Smooth muscle cell (in vitro differentiated cells): Measurements from ENCODE around the gene CCT3. TPM values are rescaled to one million over a fixed set of nuclear protein-coding genes. Genes with fewer than 3 reads are reported as not detected.

Experiments
- DNase-seq: peaks from one replicate; lab custom pipeline; 2025; ENCODE audit not compliant: unreplicated experiment; lab: John Stamatoyannopoulos, UW
- H2AFZ ChIP-seq: fragments of 200-600 bp; sonication (generic); 2 replicates; pipeline ENCODE4 v1.6.0; 2016; ENCODE audit warnings: antibody characterized with exemption, low read depth, mild to moderate bottlenecking
- H3F3A ChIP-seq: fragments of 200-600 bp; sonication (generic); 2 replicates; pipeline ENCODE4 v1.6.0; 2017; ENCODE audit warnings: antibody characterized with exemption, low read depth
- H3K27ac ChIP-seq: fragments of 200-600 bp; sonication (generic); 2 replicates; pipeline ENCODE4 v1.5.1; 2016; ENCODE audit warnings: low read depth, mild to moderate bottlenecking
- H3K27me3 ChIP-seq: fragments of 200-600 bp; sonication (generic); 2 replicates; pipeline ENCODE4 v1.6.1; 2016; ENCODE audit warnings: low read depth, mild to moderate bottlenecking
- H3K36me3 ChIP-seq: fragments of 200-600 bp; sonication (generic); 2 replicates; pipeline ENCODE4 v1.5.1; 2016; ENCODE audit warnings: low read depth
- H3K4me1 ChIP-seq: fragments of 200-600 bp; sonication (generic); 2 replicates; pipeline ENCODE4 v1.5.1; 2016; ENCODE audit warnings: low read depth
- H3K4me2 ChIP-seq: fragments of 200-600 bp; sonication (generic); 2 replicates; pipeline ENCODE4 v1.6.0; 2016; ENCODE audit warnings: mild to moderate bottlenecking
- H3K4me3 ChIP-seq: fragments of 200-600 bp; sonication (generic); 2 replicates; pipeline ENCODE4 v1.5.1; 2016; ENCODE audit warnings: mild to moderate bottlenecking
- H3K79me2 ChIP-seq: fragments of 200-600 bp; sonication (generic); 2 replicates; pipeline ENCODE4 v1.6.0; 2016; ENCODE audit warnings: low read depth, mild to moderate bottlenecking
- H3K9ac ChIP-seq: fragments of 200-600 bp; sonication (generic); 2 replicates; pipeline ENCODE4 v1.6.0; 2016; ENCODE audit warnings: low read depth
- H3K9me3 ChIP-seq: fragments of 200-600 bp; sonication (generic); replicated peaks from 2 replicates; pipeline ENCODE4 v1.5.1; 2016; ENCODE audit warnings: low read depth
- H4K20me1 ChIP-seq: fragments of 200-600 bp; sonication (generic); 2 replicates; pipeline ENCODE4 v1.6.0; 2016; ENCODE audit warnings: low read depth
- CTCF ChIP-seq: fragments of 200-600 bp; sonication (generic); IDR thresholded peaks from 2 replicates; pipeline ENCODE4 v1.5.1; 2017; ENCODE audit warnings: borderline replicate concordance, mild to moderate bottlenecking, antibody characterized with exemption; ENCODE audit not compliant: insufficient read depth, poor library complexity, severe bottlenecking
- WGBS: methylation state at CpG from one replicate; pipeline ENCODE4 v1.1.7; 2016; ENCODE audit warnings: low lambda C conversion rate; 5-methylcytosine and 5-hydroxymethylcytosine counted together
- polyA plus RNA-seq: library from polyadenylated mRNA; unstranded; fragments of >200 nt; fragmentation: Nextera tagmentation; extraction: Ambion mirVana; gene quantifications from 2 replicates; pipeline ENCODE4 v1.2.1, GENCODE V29; 2016
- total RNA-seq: library from RNA; depleted of rRNA; stranded (reverse); fragments of >200 nt; gene quantifications from 2 replicates; pipeline ENCODE4 v1.2.3, GENCODE V29; 2014

Gene CCT3
- total and polyA plus RNA-seq, 2 experiments from 2014 or later = 147 to 179 TPM

- TF ChIP-seq CTCF = no peak
- H3K36me3 ChIP-seq = no peaks in the 10 kb centered on the region
- H3K27ac ChIP-seq = no peak overlapping the region
- H4K20me1 ChIP-seq = no peaks in the 10 kb centered on the region
- 90% methylated on average over 6 of the region's 6 CpGs for WGBS
- H3K4me3 ChIP-seq = no peak overlapping the region
- no peak overlapping the region for H3K9ac ChIP-seq
- no peaks in the 10 kb centered on the region for H3F3A ChIP-seq
- peaks cover 21% of the 10 kb centered on the region for H3K27me3 ChIP-seq
- no peak for DNase-seq
- no peaks in the 10 kb centered on the region for H3K9me3 ChIP-seq
- H3K4me2 ChIP-seq = no peak overlapping the region
- H3K4me1 ChIP-seq = peaks cover 23% of the 10 kb centered on the region
- no peaks in the 10 kb centered on the region for H3K79me2 ChIP-seq
- no peak overlapping the region for H2AFZ ChIP-seq
Observed at GRCh38 chr1:156386134-156386901, 48.2 kb upstream of the CCT3 start.

- H3K4me3 ChIP-seq = no peak overlapping the region
- H3K4me2 ChIP-seq = no peak overlapping the region
- H3K79me2 ChIP-seq = no peaks in the 10 kb centered on the region
- H3K27me3 ChIP-seq = peaks cover 21% of the 10 kb centered on the region
- peak; percentile 17 for DNase-seq
- no peaks in the 10 kb centered on the region for H3F3A ChIP-seq
- peak; percentile 97 for TF ChIP-seq CTCF
- H2AFZ ChIP-seq = no peak overlapping the region
- H3K9ac ChIP-seq = no peak overlapping the region
- H4K20me1 ChIP-seq = no peaks in the 10 kb centered on the region
- H3K36me3 ChIP-seq = no peaks in the 10 kb centered on the region
- WGBS = 17% methylated on average over 9 of the region's 9 CpGs
- H3K4me1 ChIP-seq = peaks cover 15% of the 10 kb centered on the region
- H3K9me3 ChIP-seq = no peaks in the 10 kb centered on the region
- H3K27ac ChIP-seq = no peak overlapping the region
Observed at GRCh38 chr1:156385534-156386031, 47.5 kb upstream of the CCT3 start.

GRCh38 chr1:156384658-156385057, 46.6 kb upstream of the CCT3 start:
- DNase-seq = no peak
- Histone ChIP-seq H3K9ac (no peak overlapping the region), H3K9me3 (no peaks in the 10 kb centered on the region), H4K20me1 (no peaks in the 10 kb centered on the region), H3F3A (no peaks in the 10 kb centered on the region), H2AFZ (no peak overlapping the region), H3K79me2 (no peaks in the 10 kb centered on the region), H3K36me3 (no peaks in the 10 kb centered on the region), H3K4me3 (no peak overlapping the region), H3K4me2 (no peak overlapping the region), H3K27me3 (peaks cover 19% of the 10 kb centered on the region), H3K4me1 (peaks cover 6% of the 10 kb centered on the region), H3K27ac (no peak overlapping the region)
- no peak for TF ChIP-seq CTCF
- WGBS = 94% methylated on average over 5 of the region's 5 CpGs

GRCh38 chr1:156384007-156384406, 45.9 kb upstream of the CCT3 start:
- DNase-seq = no peak

More at GRCh38 chr1:156384007-156384406, 45.9 kb upstream of the CCT3 start:
- no peaks in the 10 kb centered on the region for H3F3A ChIP-seq
- no peak overlapping the region for H3K27ac ChIP-seq
- H4K20me1 ChIP-seq = no peaks in the 10 kb centered on the region
- H2AFZ ChIP-seq = no peak overlapping the region
- 76% methylated on average over 3 of the region's 3 CpGs for WGBS
- H3K4me2 ChIP-seq = no peak overlapping the region
- no peaks in the 10 kb centered on the region for H3K9me3 ChIP-seq
- H3K27me3 ChIP-seq = peaks cover 16% of the 10 kb centered on the region
- H3K4me1 ChIP-seq = peaks cover 5% of the 10 kb centered on the region
- H3K36me3 ChIP-seq = no peaks in the 10 kb centered on the region
- no peaks in the 10 kb centered on the region for H3K79me2 ChIP-seq
- no peak overlapping the region for H3K9ac ChIP-seq
- TF ChIP-seq CTCF = no peak
- H3K4me3 ChIP-seq = no peak overlapping the region
